ENCODE measurements around the gene SPNS2.

Gene SPNS2

DNA sequence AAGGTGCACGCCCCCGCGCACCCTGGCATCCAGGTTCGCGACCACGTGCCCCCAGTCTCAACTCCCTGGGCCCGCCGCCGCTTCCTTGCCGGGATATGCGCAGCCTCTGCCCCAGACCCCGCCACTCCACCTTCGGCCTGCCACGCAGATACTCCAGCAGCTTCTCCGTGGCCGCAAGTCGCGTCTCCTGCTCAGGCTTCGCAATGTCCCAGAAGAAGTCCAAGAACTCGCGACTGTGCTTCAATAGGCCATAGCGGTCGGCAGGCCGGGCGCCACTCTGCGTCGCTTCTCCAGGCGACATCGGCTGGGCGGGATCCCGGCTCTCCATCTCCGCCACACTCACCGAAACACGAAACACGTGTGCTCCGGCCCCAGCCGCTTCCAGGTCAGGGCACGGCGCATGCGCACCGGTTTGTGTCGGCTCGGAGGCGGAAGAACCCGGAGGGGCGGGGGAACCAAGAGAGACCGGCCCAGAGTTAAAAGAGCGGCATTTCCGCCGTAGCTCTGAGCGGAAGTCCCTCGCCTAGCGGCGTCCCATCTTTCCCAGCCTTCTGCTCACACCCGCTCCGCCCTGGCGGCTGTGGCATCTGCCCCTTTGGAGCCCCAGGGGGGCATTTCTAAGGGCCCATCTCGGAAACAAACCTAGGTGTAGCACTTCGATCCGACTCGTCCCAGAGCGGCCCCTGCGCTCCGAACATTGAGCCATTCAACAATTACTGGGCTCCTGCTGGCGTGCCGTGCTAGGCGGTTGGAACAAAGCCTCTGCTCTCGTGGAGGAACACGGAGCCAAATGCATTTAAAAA lies 56.5 kb downstream of the SPNS2 start, which contains the start of gene MYBBP1A:
Gene MYBBP1A, minus strand, starts transcription at position 388 of the 803 bp plus-strand sequence. Its CDS starts 60 bp downstream, at position 328.
- DNase-seq, result peak; percentile 89

DNA sequence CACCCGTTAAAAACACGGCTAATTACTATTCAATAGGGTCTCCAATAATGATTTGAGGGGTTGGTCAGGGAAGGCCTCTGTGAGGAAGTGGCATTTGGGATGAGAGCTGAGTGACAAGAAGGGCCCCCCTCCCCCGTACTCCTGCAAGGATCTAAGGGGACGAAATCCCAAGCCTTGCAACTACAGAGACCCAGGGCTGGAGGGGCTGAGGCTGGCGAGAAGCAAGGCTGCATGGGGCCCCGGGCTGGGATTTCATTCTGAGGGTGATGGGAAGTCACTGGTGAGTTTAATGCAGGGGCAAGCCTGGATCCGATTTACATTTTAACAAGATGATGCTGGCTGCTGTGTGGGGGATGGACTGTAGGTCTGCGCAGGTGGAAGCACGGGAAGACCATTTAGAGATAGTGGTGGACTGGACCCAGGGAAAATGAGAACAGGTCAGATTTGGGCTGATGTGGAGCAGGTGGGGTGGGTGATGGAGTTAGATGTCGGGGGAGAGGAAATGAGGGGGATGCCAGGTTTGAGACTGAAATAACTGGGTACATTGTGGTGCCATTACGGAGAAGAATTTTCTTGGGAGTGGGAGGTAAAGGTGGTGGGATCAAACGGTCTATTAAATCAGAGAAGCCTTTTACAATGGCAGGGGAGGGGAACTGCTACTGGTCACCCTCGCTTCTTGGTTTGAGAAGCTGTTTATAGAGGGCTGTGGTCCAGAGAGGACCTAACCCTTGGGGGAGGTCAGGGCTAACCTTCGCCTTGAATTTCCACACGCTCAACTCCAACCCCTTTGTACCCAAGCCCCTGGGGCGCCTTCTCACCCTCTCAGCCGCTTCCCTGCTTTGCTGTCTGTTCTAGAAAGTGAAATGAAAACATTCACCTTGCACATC lies 57.4 kb downstream of the SPNS2 start:
- DNase-seq, result no peak

DNA sequence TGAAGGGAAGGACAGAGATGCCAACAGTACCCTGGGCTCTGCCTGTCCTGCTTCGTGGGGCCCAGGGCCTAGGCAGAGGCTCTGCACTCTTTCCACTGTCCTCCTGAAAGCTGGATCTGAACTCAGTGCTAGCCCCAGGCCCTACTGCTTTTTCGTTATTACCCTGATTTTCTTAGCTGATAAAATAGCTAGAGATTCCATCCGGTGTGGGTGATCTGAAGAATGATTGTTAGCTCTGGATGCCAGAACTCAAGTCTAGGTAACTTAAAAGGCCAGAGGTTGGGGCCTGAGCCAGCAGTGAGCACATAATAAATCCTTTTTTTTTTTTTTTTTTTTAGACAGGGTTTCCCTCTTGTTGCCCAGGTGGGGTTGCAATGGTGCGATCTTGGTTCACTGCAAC lies 58.3 kb downstream of the SPNS2 start:
- no peak for DNase-seq

DNA sequence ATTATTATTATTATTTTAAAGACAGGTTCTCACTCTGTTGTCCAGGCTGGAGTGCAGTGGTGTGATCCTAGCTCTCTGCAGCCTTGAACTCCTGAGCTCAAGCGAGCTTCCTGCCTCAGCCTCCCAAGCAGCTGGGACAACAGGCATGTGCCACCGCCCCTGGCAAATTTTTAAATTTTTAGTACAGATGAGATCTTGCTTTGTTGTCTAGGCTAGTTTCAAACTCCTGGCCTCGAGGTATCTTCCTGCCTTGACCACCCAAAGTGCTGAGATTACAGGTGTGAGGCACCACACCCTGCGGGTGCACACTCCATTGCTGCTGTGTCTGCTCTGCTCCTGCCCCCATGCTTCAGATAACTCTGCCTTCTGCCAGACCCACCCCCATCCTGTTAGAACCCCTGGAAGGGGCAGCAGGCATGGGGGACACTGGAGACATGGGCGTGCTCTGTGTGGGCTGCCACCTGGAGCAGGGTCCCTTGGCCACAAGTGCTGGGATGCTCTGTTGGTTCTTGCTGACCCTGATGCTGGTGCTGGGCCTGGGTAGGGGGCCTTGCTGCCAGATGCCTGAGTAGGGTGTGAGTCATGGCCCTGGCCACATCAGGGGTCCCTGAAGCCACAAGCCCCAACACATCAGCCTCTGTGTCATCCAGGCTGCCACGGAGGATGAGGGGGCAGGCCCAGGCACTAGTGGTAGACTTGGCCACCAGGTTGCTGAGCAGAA lies 59.1 kb downstream of the SPNS2 start:
- no peak for DNase-seq

DNA sequence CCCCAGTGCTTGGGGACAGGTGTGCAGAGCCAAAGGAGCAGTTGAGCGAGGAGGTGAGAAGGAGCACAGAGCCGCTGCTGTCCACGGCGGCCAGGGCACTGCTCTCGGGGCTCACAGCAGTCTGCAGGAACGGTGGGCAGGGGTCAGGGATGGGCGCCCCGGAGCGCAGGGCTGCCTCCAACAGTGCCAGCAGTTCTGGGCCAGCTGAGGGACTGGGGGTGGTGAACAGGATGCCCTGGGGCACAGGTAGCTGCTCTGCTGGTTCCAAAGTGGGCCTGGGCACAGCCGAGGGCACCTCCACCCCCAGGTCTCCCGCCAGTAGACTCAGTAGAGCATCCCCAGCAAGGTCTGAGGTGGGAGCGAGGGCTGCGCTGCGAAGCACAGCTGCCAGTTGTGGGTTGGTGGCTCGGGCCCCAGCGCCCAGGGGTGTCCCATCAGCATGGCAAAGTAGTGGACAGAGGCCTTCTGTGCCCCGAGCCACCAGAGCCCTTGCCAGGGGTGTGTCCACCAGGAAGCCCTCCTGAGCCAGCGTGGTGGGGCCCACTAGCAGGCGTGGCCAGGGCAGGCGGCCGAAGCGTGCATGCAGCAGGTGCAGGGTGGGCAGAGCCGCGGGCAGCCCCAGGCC lies 59.8 kb downstream of the SPNS2 start:
- DNase-seq, result no peak

DNA sequence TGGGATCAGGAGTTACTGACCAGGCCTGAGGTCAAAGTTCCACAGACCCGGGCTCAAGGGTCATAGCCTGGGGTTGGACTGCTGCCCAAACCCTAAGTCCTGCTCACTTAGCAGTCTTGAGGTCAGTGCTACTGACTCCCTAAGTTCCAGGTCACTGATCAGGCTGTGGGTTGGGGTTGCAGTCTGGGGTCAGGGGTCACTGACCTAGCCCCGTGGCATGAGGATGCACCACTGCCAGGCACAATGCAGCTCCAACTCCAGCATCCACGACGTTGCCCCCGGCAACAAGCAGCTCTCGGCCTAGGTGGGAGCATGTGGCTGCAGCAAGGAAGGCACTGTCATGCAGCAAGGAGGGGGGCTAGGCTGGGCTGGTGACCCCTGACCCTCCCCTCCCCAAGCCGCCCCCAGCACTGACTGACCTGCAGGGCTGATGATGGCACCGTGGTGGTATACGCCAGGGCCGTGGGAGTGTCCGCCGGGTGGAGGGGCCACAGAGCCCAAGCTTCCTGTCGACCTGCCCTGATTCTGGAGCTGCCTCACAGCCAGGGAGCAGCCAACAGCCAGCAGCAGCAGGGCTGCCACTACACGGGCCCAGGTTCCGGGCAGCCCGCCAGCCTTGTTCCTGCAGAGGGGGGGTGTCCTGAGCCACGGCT lies 60.6 kb downstream of the SPNS2 start:
- no peak for DNase-seq

DNA sequence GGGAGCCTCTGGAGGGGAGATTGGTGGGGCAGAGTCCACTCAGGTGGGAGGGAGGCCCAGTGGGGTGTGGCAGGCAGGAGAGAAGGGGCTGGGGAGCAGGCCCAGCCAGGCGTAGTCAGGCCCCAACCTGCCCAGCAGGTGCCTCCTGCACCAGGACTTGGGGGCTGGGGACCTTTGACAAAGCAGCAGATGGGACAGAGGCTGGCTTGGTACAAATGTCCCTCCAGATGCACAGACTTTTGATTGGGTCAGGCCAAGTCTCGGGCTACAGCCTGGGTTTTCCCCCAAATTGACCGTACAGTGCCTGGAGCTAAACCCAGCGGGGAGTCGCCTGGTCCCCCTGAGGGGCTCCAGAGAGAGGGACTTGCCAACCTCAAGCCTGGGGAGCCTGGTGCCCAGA lies 61.3 kb downstream of the SPNS2 start:
- DNase-seq, result no peak

DNA sequence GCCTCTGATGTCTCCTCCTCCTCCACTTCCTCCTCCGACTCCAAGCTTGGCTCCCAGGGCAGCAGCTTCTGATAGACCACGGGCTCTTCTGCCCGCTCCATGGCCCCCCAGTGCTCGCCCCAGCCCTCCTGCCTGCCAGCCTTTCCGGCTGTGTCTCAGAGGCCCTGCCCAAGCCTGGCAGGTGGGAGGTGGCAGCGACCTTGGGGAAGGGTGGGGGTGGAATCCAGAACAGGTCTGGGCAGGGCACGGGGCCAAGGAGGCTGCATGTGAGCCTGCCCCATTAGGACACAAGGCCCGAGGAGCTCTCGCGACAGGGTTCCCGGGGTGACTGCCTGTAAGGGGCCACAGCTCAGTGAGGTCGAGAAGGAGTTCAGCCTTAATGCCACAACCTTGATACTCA lies 61.7 kb downstream of the SPNS2 start, which contains the start of gene GGT6:
Gene GGT6, minus strand, starts transcription at position 157 of the 400 bp plus-strand sequence. Its CDS starts 56 bp downstream, at position 101.
- no peak for DNase-seq

DNA sequence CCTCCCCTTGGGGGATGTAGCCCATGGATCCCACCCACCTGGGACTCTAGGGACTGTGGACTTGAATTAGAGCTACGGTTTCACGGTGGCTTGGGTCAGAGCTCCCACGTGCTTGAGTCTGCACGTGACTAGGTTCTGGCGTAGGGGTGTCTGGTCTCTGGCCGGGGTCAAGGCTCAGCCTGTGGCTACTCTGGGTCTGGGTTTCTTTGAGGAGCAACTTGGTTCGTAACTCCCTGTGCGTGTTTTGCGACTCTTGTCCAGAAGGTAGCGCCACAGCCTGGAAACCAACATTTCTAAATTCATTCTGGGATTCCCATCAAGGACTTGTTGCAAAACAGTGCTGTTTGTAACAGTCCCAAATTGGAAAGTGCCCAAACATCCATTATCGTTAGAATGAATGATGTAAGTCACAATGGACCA lies 62.2 kb downstream of the SPNS2 start:
- DNase-seq, result no peak

DNA sequence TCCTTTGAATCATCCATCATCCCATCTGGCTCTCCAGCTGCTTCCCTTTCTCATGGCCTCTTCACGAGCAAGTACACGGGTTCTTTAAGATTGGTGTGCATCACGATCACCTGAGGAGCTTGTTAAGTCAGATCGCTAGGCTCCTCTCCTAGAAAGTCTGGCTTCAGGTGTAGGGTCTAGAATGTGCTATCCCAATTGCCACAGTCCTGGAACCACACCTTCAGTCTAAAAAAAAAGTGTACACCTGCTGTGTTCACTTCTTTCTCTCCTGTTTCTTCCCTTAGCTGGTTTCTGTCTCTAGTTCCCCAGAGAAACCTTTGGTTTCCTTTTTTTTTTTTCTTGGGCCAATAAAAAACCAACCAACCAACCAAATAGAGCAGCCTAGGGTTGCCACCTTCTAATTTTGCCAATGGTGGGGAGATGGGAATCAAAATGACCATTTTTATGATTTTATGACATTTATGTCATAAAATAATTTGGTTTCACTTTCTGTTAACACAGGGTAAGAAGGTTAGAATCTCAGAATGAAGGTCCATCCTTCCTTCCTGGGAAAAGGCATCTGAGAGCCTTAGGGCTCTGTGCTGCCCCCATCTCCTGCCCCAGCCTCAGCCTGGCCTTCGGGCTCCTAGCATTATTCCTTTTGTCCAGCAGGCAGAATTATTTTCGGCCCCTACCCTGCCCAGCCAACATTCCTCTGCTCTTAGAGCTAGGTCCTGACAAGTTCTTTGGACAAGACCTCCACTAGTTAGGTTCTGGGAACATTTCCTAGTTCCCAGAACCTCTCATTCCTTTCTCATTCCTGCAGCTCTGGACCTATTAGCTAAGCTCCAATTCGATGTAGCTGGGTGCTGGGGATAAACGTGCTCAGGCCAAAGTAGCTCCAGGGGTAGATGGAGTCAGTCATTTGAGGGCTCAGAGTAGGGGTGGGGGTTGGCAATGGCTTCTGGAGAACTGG lies 63.6 kb downstream of the SPNS2 start:
- no peak for DNase-seq

DNA sequence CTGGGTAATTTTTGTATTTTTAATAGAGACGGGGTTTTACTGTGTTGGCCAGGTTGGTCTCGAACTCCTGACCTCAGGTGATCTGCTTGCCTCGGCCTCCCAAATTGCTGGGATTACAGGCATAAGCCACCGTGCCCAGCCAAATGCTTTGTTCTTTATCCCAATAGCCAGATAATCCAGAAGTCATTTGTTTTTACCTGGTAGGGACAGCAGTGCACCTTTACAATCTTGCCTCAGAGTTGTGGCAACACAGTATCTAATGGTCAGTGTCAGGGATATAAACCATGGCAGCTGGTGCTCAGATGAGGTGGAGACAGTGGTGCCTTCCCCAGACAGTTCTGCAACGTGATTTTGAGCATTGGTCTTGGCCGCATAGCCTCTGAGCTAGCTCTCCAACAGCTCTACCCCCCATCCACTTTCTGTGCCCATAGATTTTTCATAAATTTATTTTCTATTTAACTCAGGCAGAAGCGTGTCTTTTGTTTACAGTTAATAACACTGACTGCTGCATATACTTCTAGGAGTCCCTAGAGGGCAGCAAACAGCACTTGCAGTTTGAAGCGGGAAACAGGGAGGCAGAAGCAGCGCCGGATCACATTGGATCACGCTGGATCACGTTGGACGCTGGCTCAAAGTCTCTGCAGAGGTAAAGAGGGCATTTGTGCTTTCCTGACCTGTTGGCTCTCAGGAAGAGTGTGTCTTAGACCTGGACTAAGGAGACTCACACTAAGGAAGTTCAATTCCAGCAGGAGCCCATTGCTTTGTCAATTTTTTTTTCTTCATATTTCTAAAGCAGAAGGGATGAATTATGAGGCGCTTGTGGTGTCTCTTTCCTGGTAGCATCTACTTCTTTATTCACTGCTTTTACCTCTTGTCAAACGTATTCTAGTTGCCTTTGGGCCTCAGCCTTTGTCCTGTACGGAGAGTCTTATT lies 66.8 kb downstream of the SPNS2 start:
- DNase-seq, result peak; percentile 56

DNA sequence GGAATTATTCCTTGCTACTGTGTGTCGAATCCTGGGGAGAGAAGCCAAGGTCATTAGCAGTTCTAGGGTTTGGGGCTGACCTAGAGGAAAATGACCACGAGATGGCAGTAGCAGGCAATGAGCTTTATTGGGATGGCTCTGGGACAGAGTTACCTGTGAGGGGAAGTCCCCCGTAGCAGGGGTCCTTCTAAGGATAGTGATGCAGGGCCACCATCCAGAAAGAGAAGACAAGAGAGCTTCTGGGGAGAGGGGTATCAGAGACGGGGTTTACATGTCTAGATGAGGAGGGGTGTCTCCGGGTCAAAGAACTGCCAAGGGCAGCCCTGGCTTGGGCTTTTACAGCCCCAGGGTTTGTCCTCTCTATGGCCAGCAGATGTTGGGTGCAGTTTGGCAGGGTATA lies 68.1 kb downstream of the SPNS2 start:
- DNase-seq, result peak; percentile 7

DNA sequence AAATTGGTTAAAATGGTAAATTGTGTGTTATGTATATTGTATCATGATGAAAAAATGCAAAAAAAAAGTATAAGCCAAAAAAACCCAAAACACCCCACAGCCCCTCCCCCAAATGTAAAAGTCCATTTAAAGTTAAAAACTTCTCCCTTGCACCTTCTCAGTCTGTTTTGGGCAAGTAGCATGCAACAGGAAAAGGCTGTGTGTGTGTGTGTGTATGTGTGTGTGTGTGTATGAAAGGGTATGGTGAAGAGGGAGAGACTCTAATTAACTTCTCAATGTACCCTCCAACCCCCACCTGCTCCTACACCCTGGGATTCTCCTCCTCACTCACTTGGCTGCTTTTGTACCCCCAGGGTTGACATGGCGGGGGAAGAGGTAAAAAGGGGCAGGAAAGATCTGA lies 70.9 kb downstream of the SPNS2 start:
- no peak for DNase-seq

DNA sequence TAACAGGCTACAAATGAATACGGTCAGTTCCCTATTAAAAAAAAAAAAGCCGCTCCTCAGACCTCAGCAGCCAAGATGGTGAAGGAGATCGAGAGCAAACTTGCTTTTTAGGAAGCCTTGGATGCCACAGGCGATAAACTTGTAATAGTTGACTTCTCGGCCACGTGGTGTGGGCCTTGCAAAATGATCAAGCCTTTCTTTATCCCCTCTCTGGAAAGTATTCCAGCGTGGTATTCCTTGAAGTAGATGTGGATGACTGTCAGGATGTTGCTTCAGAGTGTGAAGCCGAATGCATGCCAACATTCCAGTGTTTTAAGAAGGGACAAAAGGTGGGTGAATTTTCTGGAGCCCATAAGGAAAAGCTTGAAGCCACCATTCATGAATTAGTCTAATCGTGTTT lies 73.5 kb downstream of the SPNS2 start:
- DNase-seq, result no peak

DNA sequence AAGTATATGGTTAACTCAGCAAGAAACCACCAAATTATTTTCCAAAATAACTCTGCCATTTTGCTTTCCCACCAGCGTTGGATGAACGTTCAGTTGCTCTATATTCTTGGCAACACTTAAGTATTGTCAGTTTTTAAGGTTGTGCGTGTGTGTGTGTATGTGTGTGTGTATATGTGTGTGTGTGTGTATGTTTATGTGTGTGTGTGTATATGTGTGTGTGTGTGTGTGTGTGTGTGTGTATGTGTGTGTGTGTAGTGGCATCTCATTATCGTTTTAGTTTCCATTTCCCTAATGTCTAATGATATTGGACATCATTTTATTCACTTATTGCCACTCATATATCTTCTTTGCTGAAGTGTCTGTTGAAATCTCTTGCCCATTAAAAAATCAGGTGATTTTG lies 74.4 kb downstream of the SPNS2 start:
- no peak for DNase-seq

DNA sequence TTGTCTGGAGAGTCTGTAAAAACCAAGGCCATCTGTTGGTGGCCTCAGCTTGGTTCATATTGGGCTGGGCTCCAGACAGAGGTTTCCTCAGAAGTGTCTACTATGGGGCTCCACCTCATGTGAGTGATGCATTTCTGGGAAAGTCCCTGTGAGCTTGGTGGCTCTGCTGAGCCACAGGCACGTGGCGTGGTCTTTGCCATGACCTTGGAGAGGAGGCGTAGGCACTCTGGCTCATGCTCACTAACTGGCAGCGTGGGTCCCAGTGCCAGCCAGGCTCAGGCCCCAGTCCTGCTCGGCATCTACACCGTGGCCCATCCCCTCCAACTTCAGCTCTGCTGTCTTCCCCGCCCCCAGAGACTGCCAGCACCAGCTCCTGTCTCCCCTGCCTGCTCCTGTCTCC lies 75.0 kb downstream of the SPNS2 start:
- DNase-seq, result no peak

DNA sequence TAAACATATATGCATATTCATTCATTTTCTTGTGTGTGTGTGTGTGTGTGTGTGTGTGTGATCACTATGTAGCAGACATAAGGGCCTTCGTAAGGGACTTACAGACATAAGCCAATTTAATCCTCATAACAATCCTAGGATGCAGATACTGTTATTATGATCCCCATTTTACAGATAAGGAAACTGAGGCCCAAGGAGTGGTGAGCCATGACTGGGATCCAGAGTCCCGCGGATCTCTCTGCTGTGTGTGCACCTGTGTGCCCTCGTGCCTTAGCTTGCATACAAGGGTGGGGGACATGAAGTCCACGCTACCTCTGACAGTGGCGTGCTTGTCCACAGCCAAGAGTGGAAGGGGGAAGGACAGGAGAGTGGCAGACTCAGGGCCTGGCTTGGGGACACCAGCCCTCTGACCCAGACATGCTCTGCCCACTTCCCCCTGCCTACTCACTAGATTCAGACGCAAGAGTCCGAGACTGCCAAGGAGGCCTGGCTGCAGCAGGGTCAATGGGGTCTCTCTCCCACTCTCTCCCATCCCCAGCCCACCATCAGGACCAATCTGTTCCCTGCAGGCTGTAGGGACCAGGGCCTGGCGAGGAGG lies 75.9 kb downstream of the SPNS2 start:
- DNase-seq, result no peak

DNA sequence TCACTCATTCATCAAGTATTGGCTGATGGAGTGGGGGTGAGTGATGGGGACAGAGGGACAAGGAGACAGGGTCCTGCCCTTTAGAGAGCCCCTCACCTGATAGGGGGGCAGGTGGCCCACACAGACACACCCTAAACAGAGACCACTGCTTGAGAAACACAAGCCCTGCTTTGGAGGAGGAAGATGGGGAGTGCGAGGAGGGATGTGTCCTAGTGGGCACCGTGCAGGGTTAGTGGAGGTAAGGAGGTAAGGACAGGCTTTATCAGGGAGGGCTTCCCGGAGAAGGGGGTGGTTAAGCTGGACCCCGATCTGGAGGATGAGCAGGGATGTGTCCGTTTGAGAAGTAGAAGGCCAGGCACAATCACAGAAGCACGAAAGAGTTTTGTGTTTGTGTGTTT lies 77.5 kb downstream of the SPNS2 start:
- DNase-seq, result no peak

DNA sequence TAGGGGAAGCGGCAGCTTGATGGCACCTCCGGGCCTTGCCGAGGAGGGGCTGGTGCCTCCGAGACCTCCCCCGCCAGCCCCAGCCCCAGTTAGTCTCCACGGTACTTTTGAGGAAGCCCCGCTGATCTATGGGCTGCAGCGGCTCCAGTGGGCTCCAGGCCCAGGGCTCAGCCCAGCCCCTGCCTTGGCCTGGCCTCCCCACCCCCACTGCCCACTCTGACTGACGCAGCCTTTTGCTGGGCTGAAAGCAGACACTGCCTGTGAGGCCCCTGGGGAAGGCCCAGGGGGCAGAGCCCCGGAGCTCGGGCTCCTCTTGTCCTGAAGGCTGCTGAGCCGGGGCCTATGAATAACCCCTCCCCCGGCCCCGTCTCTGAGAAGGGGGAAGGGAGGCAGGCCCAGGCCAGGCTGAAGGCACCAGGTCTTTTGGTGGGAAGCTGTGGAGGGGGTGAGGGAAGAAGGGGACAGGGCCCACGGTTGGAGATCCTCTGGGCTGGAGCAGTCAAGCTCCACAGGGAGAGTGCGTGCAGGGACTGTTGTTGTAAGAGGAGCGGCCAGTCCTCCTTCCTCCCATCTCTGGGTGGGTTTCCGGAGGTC lies 78.1 kb downstream of the SPNS2 start:
- DNase-seq, result no peak

All from NCI-H2029 (cell line).